Measurements from ENCODE around the gene LARGE1. TPM values are rescaled to one million over a fixed set of nuclear protein-coding genes. Genes with fewer than 3 reads are reported as not detected.

LARGE1 gene
- total and polyA plus RNA-seq, 2 of the 8 experiments (the other 6 are each of a cell fraction or from before 2014, with no cell fraction given), result 43.7 to 83.0 TPM

- Histone ChIP-seq H3K4me3 (ENCODE audit: extremely low read depth in 1 of 4, insufficient read depth in 2 of 4, low read depth in 3 of 4, low read length in 4 of 4) (no peak overlapping the region), H4K8ac (ENCODE audit: extremely low read depth, insufficient read depth, low read length) (no peak overlapping the region), H2AFZ (ENCODE audit: low read length) (no peak overlapping the region), H3K4me2 (ENCODE audit: insufficient read depth in 1 of 2, low read depth in 2 of 2, low read length in 2 of 2) (no peak overlapping the region), H2BK120ac (replicated peaks; ENCODE audit: low read depth, low read length) (no peak overlapping the region), H3K18ac (ENCODE audit: extremely low read depth, low read length) (no peak overlapping the region), H3K27ac (ENCODE audit: low read depth, low read length) (no peak overlapping the region), H3K79me2 (ENCODE audit: control insufficient read depth in 1 of 2, insufficient read depth in 2 of 2, low read length in 2 of 2) (no peaks in the 10 kb centered on the region), H3K23ac (ENCODE audit: insufficient read length) (no peak overlapping the region), H3K23me2 (ENCODE audit: low read depth, low read length) (no peaks in the 10 kb centered on the region), H3K9me3 (ENCODE audit: insufficient read depth in 2 of 2, low read depth in 1 of 2, low read length in 1 of 2) (no peaks in the 10 kb centered on the region; a peak in 1 of 4 replicates), H3K27me3 (replicated peaks in 1 of 4; ENCODE audit: control insufficient read depth in 3 of 4, extremely low read depth in 1 of 4, insufficient read depth in 3 of 4, low read length in 3 of 4) (no peaks in the 10 kb centered on the region; a peak in 1 of 7 replicates), H4K91ac (replicated peaks; ENCODE audit: insufficient read length, low read length) (no peak overlapping the region), H4K5ac (ENCODE audit: insufficient read length, low read depth, low read length) (no peak overlapping the region), H3K4ac (replicated peaks; ENCODE audit: insufficient read length, low read depth, low read length) (no peak overlapping the region), H3K4me1 (replicated peaks in 1 of 4; ENCODE audit: control insufficient read depth in 3 of 4, insufficient read depth in 4 of 4, low read length in 3 of 4) (no peaks in the 10 kb centered on the region; a peak in 1 of 7 replicates), H3K9ac (replicated peaks in 1 of 4; ENCODE audit: extremely low read depth in 1 of 4, low read depth in 3 of 4, low read length in 3 of 4) (no peak overlapping the region), H3K56ac (replicated peaks; ENCODE audit: insufficient read length, low read depth, low read length) (no peak overlapping the region), H2BK20ac (ENCODE audit: low read length) (no peak overlapping the region), H4K20me1 (replicated peaks in 1 of 2; ENCODE audit: control insufficient read depth in 1 of 2, insufficient read depth in 2 of 2, low read length in 2 of 2) (no peaks in the 10 kb centered on the region), H2BK12ac (ENCODE audit: low read depth, low read length) (no peak overlapping the region), H2AK5ac (ENCODE audit: low read depth, low read length) (no peak overlapping the region), H3K36me3 (ENCODE audit: control insufficient read depth in 2 of 4, insufficient read depth in 4 of 4, low read length in 3 of 4) (no peaks in the 10 kb centered on the region), H2BK5ac (ENCODE audit: low read depth, low read length) (no peak overlapping the region), H3K79me1 (ENCODE audit: low read depth, low read length) (no peaks in the 10 kb centered on the region), H2BK15ac (ENCODE audit: low read length) (no peak overlapping the region), H3K14ac (ENCODE audit: insufficient read length) (no peak overlapping the region)
- POLR2A ChIA-PET (ENCODE audit: partially characterized antibody), result no interaction called here
- DNase-seq (ENCODE audit: low read depth in 1 of 2, low spot score in 2 of 2), result no peak
- 85% methylated on average over 2 of the region's 2 CpGs; no CpG with 5 or more reads in 1 of the 2 experiments for WGBS, 2 experiments (ENCODE audit: extremely low coverage in 1 of 2, insufficient coverage in 1 of 2, insufficient read length in 1 of 2, insufficient replicate concordance in 2 of 2, low coverage in 1 of 2, low lambda C conversion rate in 2 of 2, missing lambda C conversion rate in 1 of 2)
- FAIRE-seq, result no peak
- CTCF ChIA-PET (ENCODE audit: partially characterized antibody), result no interaction called here
- TF ChIP-seq JUN (IDR thresholded peaks at IDR 0.05; ENCODE audit: low read depth, low read length) (no peak), TEAD4 (IDR thresholded peaks at IDR 0.05; ENCODE audit: low read depth, low read length) (no peak), CBX5 (IDR thresholded peaks at IDR 0.05; ENCODE audit: low read depth, low read length) (no peak), RXRA (IDR thresholded peaks at IDR 0.05; ENCODE audit: insufficient read depth, low read depth, low read length) (no peak), GABPA (IDR thresholded peaks at IDR 0.05; ENCODE audit: borderline replicate concordance, insufficient read depth, low read length) (no peak), FOSL1 (IDR thresholded peaks at IDR 0.05; ENCODE audit: insufficient read depth, low read depth, low read length) (no peak), TBP (IDR thresholded peaks at IDR 0.05; ENCODE audit: low read depth, low read length) (no peak), JUND (IDR thresholded peaks at IDR 0.05; ENCODE audit: low read length) (no peak), CTBP2 (IDR thresholded peaks at IDR 0.05; ENCODE audit: borderline replicate concordance, insufficient read depth, insufficient read length, low read length) (no peak), ATF3 (IDR thresholded peaks at IDR 0.05; ENCODE audit: insufficient read depth, low read depth, low read length) (no peak), RBBP5 (IDR thresholded peaks at IDR 0.05; ENCODE audit: borderline replicate concordance, low read depth, low read length) (no peak), TAF7 (optimal IDR thresholded peaks at IDR 0.05; ENCODE audit: borderline replicate concordance, low read depth, low read length) (no peak), USF2 (IDR thresholded peaks at IDR 0.05; ENCODE audit: low read length) (no peak)
These were observed 671.3 kb downstream of the LARGE1 start for GRCh38 chr22:33248948-33249347.
